Glomerular visceral epithelial cell (primary cell): ENCODE data around the gene ORMDL3.

Experiments
- DNase-seq: peaks from one replicate; pipeline ENCODE4 v3.0.0-alpha.2; 2016; ENCODE audit errors: extremely low spot score

The ORMDL3 gene, protein sequence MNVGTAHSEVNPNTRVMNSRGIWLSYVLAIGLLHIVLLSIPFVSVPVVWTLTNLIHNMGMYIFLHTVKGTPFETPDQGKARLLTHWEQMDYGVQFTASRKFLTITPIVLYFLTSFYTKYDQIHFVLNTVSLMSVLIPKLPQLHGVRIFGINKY

DNA sequence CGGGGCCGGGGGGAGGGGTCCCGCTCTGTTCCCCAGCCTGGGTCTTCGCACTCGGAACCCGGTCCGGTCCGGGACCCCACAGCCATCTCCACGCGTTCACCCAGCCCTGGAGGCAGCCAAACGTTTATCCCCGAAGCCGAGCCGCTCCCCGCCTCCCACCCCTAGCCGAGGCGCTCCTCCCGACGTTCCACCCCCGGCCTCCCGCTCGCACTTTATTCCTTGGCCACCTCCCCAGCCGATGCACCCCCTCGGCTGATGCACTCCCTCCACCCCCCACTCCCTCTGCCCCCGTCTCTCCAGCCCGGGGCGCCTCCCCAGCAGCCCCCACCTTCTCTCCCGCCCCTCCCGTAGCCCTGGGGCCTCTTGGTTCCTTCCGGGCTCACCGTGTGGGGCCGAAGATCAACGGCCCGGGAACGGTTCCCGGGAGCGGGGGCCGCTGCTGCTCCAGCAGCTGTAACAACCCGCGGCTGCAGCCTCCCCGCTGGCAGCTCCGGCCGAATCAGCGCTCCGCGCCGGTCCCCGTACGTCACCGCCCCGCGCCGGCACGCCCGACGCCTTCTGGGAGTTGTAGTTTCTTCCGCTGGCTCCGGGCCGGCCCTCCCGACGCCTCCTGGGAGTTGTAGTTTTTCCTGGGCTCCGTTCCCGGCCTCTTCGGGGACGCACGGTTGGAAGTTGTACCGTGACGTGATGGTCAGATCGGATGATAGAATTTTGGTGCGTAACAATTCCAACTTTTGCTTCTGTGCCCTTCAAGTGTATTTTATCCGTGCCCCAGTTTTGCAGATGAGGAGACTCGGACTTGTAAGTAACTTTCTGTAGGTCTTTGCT lies at the start of gene ORMDL3, which contains the start of gene LRRC3C:
Gene ORMDL3, minus strand, starts transcription at position 501 of the 828 bp plus-strand sequence. CDS start 3,398 bp downstream, outside the sequence.
Gene LRRC3C, plus strand, starts transcription at position 632 of the 828 bp plus-strand sequence. CDS start 13,792 bp downstream, outside the sequence.
- peak; percentile 94 for DNase-seq

DNA sequence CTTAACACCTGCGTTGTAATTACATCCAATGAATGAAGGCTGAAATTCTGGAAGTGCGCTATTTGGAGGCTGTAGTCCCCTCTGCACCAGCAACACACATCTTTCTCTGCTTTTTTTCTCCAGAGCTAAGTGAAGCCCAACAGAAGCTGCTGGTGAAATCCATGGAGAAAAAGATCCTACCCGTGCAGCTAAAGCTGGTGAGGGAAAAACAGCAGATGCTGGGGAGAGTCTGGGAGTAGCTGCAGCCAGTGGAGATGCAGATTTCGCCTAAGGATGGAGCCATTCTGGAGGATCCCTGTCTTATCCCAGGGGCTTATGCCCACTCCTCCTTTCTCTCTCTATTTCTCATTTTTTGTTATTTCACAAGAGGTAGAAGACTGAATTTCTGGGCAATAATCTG lies 48.4 kb upstream of the ORMDL3 start:
- no peak for DNase-seq

DNA sequence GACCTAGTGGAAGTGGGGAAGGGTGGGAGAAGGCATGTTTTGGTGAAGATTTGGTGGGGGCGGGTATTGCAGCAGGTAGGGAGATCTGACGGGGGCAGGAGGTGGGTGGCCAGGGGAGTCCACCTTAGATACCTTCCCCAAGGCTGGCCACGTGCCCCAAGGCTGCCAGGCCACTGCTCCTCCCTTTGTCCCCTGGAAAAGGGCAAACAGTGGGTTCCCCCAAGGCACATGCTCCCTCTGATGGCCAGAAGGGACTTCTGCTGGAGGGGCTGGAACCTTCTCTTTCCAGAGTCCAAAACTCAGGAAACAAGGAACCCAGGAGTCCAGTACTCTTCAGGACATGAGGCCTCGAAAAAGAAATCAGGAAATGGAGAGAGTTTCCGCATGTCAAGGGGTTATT lies 47.0 kb upstream of the ORMDL3 start:
- no peak for DNase-seq

DNA sequence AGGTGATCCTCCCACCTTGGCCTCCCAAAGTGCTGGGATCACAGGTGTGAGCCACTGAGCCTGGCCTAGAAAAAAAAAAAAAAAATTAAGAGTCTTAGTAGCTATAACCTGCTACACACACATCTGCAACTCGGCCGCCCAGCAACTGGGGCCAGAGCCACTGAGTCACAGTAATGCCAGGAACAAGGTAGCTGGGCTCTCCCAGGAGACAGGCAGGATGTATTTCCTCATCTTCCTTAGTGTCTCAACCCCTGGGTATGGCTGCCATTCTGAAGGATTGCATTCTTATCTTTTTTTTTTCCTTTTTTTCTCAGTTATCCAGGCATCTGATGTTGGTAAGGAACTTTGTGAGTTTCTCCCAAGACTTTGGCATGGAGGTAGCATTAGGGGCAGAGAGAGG lies 46.1 kb upstream of the ORMDL3 start:
- no peak for DNase-seq

DNA sequence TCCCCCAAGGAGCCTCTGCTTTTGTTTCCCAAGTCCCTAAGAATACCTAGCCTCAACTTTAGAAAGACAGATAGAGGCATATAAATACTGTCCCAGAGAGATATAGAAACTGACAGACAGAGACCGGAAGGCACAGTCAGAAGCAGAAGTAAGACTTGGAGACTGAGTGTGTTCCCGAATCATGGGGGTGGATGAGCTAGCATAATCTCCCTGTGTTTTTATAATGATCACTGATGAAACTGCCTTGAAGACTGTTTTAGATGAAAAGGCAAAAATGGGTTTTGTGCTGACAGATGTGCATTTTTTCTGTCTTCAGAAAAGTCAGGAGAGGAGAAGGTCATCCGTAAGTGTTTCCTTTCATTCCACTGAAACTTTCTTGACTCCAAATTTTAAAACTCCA lies 44.9 kb upstream of the ORMDL3 start:
- DNase-seq, result no peak

DNA sequence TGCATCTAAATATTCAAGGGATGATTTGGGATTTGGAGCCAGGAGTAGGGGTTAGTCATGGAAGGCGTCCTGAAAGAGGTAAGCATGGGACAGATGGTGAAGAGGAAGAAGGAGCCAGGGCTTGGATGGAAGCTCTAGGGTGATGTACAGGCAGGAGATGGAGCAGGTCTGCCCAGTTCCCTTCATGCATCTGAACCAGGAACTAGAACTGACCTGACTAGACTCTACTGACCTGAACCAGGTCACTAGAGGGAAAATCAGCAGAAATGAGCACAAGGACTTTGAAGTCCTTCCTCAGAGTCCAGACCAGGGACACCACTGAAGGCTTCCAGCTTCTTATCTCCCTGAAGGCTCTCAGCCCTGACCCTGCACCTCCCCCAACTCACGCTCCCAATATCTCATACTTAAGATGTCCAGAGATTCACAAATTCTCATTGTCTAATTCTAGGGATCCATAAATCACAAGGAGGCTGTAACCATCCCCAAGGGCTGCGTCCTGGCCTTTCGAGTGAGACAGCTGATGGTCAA lies 43.7 kb upstream of the ORMDL3 start:
- DNase-seq, result no peak

DNA sequence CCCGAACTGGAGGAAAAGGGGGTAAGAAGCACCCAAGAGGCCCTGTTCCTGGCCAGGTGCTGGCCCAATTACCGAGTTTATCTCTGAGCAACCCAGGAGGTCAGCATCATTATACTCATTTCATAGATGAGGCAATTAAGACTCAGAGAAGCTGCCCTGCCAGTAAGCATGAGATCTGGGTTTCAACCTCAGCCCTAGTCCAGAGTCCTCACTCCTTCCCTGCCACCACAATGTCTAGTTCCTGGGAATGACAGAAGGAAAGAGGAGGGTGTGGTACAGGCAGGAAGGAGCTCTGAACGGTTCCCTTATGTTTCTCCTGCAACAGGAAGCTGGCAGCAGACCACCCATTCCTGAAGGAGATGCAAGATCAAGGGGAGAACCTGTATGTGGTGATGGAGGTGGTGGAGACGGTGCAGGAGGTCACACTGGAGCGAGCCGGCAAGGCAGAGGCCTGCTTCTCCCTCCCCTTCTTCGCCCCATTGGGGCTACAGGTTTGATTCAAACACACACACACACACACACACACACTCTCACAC lies 42.8 kb upstream of the ORMDL3 start:
- DNase-seq, result no peak

DNA sequence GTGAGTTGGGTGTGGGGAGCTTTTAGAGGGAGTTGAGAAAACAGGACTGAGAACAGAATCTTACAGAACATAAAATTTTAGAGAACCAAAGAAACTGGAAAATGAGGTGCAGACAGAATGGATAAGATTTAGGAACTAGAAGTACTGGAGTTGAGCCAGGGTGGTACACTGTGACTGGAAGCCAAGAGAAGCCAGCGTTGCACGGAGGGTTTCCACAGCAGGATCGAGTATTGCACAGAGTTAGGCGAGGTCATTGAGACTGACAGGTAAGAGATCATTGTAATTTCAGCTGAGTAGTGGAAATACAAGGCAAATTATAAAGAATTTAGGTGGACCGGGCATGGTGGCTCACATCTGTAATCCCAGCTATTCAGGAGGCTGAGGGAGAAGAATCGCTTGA lies 42.0 kb upstream of the ORMDL3 start:
- DNase-seq, result no peak

DNA sequence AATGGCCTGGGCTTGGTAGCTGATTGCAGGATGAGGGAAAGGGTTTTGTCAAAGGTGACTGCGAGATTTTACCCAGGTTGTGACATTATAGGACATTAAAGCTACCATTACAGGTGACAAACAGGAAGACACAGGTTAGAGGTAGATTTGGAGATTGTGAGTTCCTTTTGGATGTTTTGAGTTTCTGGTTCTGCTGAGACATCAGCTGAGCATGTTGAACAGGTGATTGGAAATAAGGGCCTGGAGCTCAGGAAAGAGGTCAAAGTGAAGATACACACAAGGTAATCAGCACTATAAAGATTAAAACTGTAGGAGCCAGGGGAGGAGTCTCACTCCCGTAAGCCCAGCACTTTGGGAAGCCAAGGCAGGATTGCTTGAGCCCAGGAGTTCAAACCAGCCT lies 41.4 kb upstream of the ORMDL3 start:
- no peak for DNase-seq

DNA sequence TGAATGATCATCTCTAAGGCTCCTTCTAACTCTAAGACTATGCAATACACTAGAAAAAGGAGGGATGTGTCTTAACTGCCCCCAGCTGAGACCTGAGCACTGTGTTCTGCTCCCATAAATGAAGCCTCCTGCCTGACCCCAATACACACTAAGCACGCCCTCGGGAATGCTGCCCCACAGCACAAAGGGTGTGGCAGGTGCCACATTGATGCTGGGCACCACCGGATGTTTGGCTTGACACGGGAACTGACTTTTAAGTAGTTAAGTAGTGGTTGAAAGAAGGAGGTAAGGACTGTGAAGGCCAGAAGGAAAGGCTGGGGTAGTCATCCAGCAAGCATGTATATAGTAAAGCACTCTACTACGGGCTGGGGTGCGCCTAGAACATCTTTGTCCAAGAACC lies 39.4 kb upstream of the ORMDL3 start:
- no peak for DNase-seq

DNA sequence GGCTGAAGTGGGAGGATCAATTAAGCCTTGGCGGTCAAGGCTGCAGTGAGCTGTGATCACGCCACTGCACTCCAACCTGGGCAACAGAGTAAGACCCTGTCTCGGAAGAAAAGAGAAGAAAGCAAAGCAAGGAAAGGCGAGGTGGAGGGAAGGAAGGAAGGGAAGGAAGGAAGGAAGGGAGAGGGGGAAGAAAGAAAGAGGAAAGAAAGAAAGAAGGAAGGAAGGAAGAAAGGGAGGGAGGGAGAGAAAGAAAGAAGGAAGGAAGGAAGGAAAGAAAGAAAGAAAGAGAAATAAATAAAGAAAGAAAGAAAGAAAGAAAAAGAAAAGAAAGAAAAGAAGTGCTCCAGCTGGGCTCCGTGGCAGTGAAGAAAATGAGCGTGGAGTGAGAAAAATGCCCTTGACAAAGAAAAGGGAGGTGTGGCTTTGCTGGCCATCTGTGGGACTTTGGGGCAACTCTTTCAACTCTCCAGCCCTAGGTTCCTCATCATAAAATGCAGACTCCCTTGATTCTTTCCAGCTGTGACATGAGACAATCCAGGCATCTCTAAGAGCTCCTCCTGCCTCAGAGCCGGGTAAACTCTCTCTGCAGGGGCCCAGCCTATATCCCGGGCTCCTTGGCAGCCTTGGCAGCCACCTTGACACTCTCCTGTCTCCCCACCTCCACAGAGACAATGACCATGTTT lies 37.8 kb upstream of the ORMDL3 start:
- DNase-seq, result no peak

DNA sequence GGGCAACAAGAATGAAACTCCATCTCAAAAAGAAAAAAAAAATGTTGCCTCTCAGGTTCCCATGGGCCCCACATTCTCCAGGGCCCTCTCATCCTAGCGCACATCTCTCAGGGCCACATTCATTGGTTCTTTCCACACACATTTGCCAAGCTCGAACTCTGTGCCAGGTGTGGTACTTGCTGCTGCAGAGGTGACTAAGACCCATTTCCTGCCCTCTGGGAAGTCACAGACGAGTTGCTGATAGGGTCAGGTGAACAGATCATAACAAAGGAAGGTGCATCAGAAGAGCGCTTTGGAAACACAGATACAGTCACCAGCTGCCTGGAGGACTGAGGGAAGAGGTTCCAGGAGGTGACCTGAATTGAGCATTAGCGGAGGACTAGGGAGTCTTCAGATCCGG lies 36.4 kb upstream of the ORMDL3 start:
- no peak for DNase-seq

DNA sequence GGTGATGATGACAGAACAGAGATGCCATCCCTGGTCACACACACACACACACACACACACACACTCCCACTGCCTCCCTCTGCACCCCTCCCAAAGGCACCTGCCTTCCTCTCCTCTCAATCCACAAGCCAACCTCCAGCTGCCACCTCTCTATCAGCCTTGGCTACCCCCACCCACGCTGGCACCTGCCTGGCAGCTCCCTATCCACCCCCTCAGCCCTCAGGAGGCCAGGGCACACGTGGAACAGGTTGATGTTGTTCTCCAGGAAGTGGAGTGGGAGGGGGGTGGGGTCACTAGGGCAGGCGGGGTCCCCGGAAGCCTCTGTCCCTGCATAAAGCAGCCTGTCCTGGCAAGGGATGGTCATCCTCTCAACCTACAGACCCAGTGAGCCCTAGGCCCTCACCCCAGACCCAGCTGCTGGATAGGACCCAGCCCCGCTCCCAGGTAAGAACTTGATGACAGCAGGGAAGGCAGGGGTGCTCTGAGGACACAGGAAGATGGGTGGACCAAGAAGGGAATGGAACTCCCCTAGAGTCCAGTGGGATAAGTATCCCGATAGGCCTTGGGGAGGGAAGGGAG lies 35.3 kb upstream of the ORMDL3 start, which contains the start of gene GSDMA:
Gene GSDMA, plus strand, starts transcription at position 363 of the 579 bp plus-strand sequence. CDS start 2,684 bp downstream, outside the sequence.
- no peak for DNase-seq

DNA sequence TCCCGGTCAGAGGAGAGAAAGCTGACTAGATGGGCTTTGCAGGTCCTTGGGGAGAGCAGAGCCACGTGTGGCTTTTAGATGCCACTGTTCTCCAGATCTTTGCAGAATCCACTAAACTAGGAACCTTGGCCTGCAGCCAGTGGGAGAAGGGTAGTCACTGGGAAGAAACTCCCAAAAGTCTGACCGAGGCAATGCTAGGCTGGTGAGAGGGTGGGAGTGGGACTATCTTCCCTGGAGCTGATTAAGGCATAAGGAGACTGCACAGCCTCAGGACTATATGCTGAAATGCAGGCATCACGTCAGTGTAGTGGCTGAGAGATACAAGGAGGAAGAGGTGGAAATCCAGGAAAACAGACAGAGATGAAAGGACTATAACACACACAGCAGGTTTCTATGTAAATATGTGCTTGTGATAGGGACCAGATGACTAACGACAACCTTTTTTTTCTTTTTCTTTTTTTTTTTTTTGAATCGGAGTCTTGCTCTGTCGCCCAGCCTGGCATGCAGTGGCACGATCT lies 33.2 kb upstream of the ORMDL3 start:
- DNase-seq, result no peak

DNA sequence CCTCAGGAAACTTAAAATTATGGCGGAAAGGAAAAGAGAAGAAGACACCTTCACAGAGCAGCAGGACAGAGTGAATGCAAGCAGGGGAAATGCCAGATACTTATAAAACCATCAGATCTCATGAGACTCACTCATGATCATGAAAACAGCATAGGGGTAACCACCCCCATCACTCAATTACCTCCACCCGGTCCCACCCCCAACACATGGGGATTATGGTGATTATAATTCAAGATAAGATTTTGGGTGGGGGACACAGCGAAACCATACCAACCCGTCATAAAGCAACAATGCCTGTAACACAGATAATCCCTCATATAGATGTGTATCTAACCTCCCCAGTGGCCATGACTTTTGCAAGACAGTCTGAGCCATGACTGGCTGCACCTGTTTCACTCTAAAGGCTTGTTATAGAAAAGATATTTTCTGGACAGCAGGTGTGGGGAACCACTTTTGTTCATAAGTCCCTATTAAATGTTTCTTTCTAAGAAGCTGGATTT lies 28.4 kb upstream of the ORMDL3 start:
- DNase-seq, result no peak

DNA sequence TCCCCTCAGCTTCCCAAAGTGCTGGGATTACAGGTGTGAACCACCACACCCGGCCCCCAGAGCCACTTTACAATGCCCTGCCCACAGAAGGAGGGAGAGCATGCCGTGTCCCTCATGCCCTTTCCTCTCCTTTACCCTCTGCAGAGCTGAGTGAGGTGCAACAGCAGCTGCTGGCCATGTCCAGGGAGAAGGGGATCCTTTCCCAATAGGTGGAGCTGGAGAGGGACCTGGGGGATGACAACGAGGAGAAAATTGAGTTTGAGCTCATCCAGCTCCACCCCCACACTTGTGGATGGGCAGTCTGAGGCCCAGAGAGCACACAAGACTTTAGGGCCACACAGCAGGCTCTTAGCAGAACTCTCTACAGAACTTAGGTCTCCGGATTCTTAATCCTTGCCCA lies 27.5 kb upstream of the ORMDL3 start:
- no peak for DNase-seq

DNA sequence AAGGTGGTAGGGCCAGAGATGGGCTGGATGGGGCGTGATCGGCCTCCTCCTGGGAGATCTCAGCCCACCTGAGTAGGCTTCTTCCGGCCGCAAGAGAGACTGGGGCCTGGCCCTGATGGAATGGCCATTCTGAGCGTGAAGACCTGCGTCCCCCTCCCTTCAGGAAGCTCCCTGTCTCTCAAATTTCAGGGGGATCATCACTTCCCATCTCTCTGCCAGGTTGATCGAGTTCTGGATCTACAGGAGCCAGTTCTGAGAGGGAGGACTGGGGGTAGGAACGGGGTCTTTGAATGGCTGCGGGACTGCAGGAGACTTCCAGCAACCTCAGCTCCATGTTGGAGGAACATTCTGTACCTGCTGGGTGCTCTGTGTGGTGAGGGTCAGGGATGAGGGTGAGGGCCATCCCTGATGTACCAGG lies 26.1 kb upstream of the ORMDL3 start:
- no peak for DNase-seq

DNA sequence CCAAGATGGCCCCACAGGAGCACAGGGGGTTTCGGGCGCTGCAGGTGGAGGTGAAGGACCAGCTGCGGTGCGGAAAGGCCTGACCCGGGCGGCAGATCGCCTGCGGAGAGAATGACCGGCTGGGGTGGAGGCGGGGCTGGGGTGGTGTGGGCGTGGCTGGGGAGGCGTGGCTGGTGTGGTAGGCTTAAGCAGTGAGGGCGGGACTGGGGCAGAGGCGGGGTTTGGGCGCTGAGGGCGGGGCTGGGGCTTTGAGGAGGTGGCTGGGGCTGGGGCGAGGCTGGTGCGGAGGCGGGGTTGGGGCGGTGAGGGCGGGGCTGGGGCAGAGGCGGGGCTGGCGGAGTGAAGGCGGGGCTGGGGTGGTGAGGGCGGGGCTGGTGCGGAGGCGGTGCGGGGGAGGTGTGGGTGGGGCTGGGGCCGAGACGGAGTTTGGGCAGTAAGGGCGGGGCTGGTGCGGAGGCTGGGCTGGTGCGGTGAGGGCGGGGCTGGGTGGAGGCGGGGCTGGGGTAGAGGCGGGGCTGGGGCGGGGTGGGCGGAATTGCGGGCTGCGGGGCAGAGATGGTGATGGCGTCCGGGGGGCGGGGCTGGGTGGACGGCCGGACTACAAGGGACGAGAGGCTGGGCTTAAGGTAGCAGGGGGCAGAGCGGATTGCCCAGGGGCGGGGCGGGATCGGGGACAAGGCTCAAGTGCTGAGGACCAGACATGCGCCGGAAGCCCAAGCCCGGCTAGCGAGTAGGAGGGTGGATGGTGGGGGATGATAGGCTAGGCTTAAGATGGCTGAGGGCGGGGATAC lies 25.5 kb upstream of the ORMDL3 start:
- peak; percentile 97 for DNase-seq

DNA sequence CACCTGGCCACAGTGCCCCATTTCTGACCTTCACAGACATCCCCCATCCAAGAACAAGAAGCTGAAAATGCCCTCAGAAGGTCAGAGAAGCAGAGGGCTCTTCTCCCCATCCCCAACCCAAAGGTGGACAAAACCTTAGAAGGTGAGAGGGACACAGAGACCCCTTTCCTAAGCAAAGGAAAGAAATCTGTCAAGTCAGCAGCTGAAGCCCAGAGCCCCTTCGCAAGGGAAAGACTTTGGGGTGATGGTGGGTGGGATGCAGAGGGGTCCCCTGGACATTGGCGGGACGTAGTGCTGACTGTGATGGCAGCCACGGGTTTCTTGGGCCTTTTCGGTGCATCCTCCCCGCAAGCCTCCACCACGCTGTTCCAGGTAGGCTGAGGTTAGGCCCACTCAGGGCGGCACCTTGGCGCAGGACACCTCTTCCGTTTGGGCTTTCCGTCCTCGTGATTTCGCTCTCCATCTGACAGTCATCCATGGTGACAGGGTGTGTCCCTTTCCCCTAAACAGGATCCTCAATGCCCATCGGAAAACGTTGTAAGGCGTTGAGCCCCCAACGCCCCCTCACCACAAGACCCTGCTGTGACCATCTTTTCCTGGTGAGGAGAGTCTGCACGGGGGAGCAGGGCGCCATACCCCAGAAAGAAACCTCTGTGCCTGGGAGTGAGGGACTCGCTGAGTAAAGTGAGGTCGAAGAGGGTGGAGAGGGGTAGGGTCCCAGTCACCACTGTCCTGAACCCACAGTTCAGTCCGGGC lies 24.7 kb upstream of the ORMDL3 start:
- DNase-seq, result no peak

DNA sequence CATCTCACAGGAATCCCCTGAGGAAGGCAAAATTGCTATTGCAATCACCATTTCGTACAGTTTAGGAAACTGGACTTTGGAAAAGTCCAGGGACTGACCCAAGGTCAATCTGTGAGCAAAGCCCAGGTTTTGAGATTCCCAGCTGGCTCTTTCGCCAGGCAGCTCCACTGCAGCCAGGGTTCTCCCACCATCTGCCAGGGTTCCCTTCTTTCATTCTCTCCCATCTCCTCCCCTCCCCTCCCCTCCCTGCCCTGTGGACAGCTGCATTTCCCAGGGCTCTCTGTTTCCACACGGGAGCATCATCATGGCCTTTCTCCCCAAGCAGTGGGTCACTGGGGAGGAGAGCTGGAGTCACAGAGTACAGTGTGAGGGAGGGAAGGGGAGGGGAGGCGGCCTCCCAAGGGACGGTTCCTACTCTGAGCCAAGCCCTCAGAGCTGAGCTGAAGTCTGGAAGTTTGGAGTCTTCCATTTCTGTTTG lies 23.5 kb upstream of the ORMDL3 start:
- DNase-seq, result no peak
